Astrocyte (in vitro differentiated cells and primary cell): Measurements from ENCODE around the gene SLC44A5.

Experiments
- EZH2 ChIP-seq: IDR thresholded peaks from 2 replicates; pipeline ENCODE4 v1.6.1; 2012; ENCODE audit warnings: mild to moderate bottlenecking, low read length, inconsistent platforms; ENCODE audit not compliant: insufficient read depth
- TF ChIP-seq, protein P1 (sequence below): IDR thresholded peaks from 2 replicates; pipeline ENCODE4 v1.5.1; 2011; ENCODE audit warnings: low read depth, mild to moderate bottlenecking, inconsistent platforms, low read length, moderate library complexity; ENCODE audit not compliant: insufficient read depth

- TF ChIP-seq, protein P1, sequence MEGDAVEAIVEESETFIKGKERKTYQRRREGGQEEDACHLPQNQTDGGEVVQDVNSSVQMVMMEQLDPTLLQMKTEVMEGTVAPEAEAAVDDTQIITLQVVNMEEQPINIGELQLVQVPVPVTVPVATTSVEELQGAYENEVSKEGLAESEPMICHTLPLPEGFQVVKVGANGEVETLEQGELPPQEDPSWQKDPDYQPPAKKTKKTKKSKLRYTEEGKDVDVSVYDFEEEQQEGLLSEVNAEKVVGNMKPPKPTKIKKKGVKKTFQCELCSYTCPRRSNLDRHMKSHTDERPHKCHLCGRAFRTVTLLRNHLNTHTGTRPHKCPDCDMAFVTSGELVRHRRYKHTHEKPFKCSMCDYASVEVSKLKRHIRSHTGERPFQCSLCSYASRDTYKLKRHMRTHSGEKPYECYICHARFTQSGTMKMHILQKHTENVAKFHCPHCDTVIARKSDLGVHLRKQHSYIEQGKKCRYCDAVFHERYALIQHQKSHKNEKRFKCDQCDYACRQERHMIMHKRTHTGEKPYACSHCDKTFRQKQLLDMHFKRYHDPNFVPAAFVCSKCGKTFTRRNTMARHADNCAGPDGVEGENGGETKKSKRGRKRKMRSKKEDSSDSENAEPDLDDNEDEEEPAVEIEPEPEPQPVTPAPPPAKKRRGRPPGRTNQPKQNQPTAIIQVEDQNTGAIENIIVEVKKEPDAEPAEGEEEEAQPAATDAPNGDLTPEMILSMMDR: no peak
- no peak for TF ChIP-seq EZH2
Measured at GRCh38 chr1:75174031-75174760, 436.7 kb downstream of the SLC44A5 start.
